Tracheal epithelial cell (primary cell): ENCODE data around the gene ECSCR. TPM values are rescaled to one million over a fixed set of nuclear protein-coding genes. Genes with fewer than 3 reads are reported as not detected.

Source experiments
- total RNA-seq: library from RNA; depleted of rRNA; stranded (reverse); fragments of >200 nt; gene quantifications from 2 replicates; pipeline ENCODE4 v1.2.1, GENCODE V29; 2014

The ECSCR gene
- not detected in 2 replicates for total RNA-seq

DNA sequence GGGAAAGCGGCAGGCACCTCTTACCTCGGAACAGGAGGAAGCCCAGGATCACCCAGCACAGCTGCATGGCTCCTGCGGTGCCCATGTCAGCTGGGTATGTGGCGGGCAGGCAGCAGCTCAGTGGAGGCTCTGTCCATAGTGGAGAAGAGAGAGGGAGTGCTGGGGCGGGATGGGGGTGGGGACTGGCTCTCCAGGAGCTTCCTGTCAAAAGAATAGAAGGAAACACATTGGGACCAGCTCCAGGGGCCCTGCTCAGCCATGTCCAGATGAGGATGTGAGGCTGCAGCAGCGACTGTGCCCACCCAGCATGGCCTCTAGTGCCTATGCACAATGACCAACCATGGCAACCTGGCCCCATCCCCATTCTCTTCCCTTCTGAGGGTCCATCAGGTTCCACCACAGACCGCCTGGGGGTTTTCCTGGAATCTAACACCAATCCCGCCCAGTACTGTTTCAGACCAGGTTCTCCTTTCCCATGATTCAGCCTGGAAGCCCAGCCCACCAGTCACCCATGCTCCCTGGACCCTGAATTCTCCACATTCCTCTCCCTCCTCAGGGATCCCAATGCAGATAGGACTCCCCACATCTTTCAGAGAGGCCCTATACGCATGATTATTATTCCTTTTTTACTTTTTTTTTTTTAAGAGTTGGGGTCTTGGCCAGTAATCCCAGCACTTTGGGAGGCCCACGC is at the start of gene ECSCR:
TSS of gene ECSCR (minus strand) at position 158 of the 691 bp plus-strand sequence. CDS start at position 85, 73 bp downstream.

GRCh38 chr5:139482050-139482889 is 19.7 kb upstream of the ECSCR start, which contains the start of gene STING1:
TSS of gene STING1 (minus strand) at chr5:139482758. CDS start at chr5:139481704, 1,054 bp downstream.

GRCh38 chr5:139470821-139471300 is 8.3 kb upstream of the ECSCR start, which contains the start of gene SMIM33:
TSS of gene SMIM33 (plus strand) at chr5:139471004. CDS start at chr5:139471122, 118 bp downstream.

GRCh38 chr5:139439013-139439903 is 23.3 kb downstream of the ECSCR start, which contains the start of gene DNAJC18:
TSS of gene DNAJC18 (minus strand) at chr5:139439525. CDS start at chr5:139439445, 80 bp downstream.

DNA sequence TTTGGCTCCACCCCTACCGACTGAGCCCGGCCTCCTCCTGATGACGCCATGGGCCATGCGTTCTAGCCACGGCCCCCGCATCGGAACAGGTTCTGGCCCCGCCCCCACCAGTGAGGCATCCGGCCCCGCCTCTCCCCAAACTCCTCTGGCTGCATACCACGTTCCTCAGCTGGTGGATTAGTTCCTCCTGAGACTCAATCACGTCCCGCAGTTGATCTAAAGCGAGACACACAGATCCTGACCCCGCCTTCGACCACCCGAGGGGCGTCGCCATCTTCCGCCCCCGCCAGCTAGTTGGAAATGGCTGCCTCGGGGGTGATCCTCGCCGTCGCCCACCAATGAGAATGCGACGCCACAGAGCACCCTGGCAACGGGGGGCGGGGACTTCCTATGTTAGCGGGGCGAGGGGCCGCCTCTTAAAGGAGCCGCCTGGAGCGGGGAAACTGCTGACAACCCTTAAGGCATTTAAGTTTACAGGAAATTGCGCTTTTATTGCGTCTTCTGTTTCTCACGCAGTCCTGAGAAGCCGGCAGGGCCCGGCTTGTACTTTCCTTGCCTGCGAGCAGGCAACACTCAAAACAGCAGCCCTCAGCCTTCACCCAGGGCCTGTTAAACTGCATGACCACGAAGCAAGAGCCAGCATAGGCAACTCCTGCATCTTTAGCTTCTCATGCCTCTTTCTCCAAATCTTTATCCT is 58.6 kb downstream of the ECSCR start, which contains the start of gene SPATA24:
TSS of gene SPATA24 (minus strand) at position 303 of the 697 bp plus-strand sequence. CDS start at position 274, 29 bp downstream.

Other genes with a start within 250 kb of the ECSCR start
- 181 and 197 TPM in 2 replicates for gene MATR3, start 169.0 kb downstream of the ECSCR start, total RNA-seq
- gene PAIP2, start 120.9 kb downstream of the ECSCR start, total RNA-seq, result 37.9 and 51.6 TPM in 2 replicates
- 0.24 TPM in 1 of 2 replicates, not detected in the other for gene SLC23A1, start 79.4 kb downstream of the ECSCR start, total RNA-seq
- 0.21 and 0.24 TPM in 2 replicates for gene MZB1, start 72.8 kb downstream of the ECSCR start, total RNA-seq
- gene PROB1, start 67.6 kb downstream of the ECSCR start, total RNA-seq, result 0.72 and 1.5 TPM in 2 replicates
- 3.4 and 4.6 TPM in 2 replicates for gene SPATA24, start 58.7 kb downstream of the ECSCR start, total RNA-seq
- gene DNAJC18, start 23.2 kb downstream of the ECSCR start, total RNA-seq, result 1.3 and 1.4 TPM in 2 replicates
- not detected in 2 replicates for gene SMIM33, start 8.3 kb upstream of the ECSCR start, total RNA-seq
- 3.2 and 7.0 TPM in 2 replicates for gene STING1, start 20.0 kb upstream of the ECSCR start, total RNA-seq
- 67.1 and 95.2 TPM in 2 replicates for gene UBE2D2, start 98.6 kb upstream of the ECSCR start, total RNA-seq
- gene CXXC5, start 185.6 kb upstream of the ECSCR start, total RNA-seq, result 16.4 and 47.0 TPM in 2 replicates